GM21390 (cell line): ENCODE measurements around the gene OR14I1.

Experiments used
- ATAC-seq: cut with Tn5 transposase; IDR thresholded peaks from one replicate; pipeline ENCODE4 v1.9.1; 2021; ENCODE audit not compliant: unreplicated experiment

The OR14I1 gene

DNA sequence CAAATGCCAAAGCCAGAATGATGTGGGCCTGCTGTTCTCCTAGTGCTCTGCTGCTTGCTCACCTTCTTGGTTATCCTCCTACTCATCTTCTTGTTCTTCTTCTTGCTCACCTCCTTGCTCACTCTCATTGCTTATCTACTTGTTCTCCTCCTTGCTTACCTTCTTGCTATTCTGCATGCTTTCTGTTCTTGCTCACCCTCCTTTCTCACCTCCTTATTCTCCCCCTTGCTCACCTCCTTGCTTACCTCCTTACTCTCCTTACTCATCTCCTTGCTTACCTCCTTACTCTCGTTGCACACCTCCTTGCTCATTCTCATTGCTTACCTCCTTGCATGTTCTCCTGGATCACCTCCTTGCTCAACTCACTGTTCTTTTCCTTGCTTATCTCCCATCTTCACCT, at the start of gene OR14I1:
TSS of gene OR14I1 (minus strand) at position 53 of the 400 bp plus-strand sequence.
- no peak for ATAC-seq

GRCh38 chr1:248751635-248752034, 49.1 kb upstream of the OR14I1 start:
- ATAC-seq = no peak

DNA sequence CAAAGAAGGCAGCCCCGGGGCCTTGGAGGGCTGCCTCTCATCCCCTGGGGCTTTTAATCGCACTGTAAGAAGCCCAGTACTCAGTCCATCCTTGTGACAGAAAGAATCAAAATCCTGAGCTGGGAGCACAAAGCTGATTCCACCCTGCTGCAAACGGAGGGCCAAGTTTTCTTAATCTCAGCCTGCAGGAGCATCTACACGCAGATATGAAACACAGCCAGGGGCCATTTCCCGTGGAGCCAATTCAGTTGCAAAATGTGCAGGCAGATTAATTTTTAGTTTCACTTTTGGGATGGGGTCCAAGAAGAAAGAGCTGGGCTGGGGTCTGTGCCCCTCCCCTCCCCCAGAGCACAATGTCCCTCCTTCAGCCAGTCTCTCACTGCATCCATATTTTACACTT, 48.6 kb upstream of the OR14I1 start:
- no peak for ATAC-seq

- no peak for ATAC-seq
Observed at GRCh38 chr1:248750496-248750895, 47.9 kb upstream of the OR14I1 start.

- no peak for ATAC-seq
Observed at GRCh38 chr1:248748211-248748610, 45.6 kb upstream of the OR14I1 start.

- ATAC-seq = no peak
Observed at GRCh38 chr1:248740876-248741275, 38.3 kb upstream of the OR14I1 start.

- no peak for ATAC-seq
Observed at GRCh38 chr1:248739572-248740205, 37.1 kb upstream of the OR14I1 start.

DNA sequence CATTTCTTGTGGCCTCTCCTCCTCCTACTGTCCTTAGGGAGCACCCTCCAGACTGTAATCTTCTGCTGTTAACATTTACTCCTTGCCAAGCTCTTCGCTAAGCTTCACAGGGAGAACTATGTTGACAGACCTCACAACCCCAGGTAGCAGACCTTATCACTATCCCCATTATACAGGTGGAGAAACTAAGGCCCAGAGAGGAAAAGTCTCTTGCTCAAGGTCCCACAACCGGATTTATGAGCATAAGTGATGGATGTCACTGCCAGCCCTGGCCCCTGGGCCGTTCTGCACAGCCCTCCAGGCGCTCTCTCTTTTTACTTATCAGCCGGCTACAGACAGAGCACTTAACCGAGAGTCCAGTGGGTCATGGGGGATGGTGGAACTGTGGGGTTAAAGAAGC, 34.9 kb upstream of the OR14I1 start:
- no peak for ATAC-seq

DNA sequence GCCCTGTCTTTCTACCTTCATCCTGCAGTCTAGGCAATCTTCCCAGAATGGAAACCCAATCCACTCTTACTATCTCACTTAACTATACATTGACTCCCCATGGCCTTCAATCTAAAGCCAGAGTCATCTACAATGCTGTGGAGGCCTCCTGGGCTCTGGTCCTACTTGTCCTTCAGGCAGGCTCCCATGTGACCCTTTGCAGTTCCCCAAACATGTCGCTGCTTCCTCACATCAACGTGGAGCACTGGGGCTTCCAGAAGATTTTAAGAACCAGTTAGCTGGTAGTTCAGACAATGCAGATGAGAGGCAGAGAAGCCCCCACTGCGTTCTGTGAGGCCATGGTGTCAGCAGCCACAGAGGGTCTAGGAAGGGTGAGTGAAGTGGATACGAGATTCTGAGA, 34.4 kb upstream of the OR14I1 start:
- no peak for ATAC-seq

- no peak for ATAC-seq
Observed at GRCh38 chr1:248733566-248733965, 31.0 kb upstream of the OR14I1 start.

DNA sequence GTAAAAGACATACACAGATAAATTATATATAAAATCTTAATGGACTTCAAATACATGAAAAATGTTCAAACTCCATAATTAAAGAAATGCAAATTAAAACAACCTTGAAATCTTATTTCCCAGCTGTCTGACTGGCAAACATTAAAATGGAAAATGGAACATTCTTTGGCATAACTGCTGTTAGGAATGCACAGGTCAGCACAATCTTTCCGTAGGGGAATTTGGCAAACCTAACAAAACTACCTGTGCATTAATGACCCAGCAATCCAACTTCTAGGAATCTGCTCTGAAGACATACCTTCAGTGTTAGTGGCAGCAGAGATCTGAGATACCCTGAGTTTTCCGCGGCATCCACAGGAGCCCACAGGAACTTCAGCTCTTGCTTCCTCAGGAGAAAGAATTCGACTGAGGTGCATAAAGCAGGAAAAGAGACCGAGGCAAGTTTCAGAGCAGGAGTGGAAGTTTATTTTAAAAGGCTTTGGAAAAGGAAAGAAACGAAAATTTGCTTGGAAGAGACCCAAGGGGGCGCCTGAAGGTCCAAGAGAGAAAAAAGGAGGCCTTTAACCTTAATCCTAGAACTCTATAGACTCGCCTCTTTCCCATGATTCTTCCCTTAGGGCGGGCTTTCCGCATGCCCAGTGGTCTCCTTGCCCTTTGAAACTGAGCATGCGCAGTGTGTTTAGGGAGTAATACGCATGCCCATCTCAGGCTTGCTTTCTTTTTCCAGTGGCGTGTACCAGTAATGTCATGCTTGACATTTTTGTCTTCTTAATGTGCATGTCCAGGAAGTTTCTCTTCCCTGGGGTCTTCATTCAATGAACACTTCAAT, 28.2 kb upstream of the OR14I1 start:
- ATAC-seq = no peak

DNA sequence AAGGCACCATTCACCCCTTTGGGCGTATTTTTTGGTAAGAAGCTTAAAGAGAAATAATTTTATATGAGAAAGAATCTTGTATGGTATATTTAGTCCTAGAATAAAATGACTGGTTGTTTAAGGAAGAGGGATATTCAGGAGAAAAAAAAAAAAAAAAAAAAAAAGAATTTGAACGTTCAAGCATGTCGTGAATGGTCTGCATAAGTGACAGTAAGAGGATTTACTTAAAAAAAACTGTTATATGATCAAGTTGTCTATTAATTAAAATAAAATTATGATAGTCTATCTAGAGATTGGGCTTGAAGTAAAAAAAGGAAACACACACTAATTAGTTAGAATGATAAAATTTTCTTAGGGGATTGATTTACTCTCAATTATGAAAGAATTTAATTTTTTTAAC, 11.7 kb upstream of the OR14I1 start:
- no peak for ATAC-seq

DNA sequence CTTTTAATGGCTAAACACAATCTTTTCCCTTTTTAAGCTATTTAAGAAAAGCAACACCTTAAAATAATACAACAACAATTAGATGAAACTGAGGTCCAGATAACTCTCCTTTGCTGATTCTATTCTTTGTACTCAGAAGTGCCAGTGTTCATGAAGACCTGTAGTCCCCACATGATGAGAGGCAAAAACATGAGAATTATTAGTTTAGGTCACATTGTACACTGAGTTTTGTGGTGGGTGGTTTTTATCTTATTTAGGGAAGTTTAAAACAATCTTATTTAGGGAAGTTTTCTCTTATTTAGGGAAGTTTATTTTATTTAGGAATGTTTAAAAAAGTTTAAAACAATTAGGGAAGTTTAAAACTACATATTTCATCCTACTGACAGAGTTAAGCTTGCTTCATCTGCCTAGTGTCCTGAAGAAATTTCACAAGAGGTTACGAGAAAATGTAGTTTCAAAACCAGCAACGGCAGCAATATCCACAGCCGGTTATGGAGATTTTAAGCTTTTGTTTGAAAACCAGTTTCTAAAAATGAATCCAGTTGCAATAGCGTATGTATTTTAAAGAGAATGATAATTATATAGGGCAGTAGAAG, 7.8 kb upstream of the OR14I1 start:
- ATAC-seq = no peak

DNA sequence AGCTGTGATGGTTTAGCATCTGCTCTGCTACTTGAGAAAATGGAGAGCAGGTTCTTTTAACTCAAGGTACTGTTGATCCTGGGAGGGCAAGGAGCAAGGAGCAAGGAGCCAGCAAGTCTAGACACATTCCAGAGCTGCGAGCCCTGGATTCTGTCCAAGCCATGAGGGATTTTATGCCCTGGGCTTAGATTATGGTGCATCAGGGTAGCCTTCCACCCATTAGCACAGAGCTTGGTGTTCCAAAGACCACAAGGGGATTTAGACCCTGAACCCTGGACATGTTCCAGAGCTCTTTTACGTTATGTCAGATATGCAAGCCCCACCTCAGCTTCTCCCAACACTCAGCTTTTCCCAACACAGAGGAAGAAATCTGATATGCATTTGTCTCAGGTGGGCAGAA, 2.0 kb upstream of the OR14I1 start:
- no peak for ATAC-seq

GRCh38 chr1:248703674-248704073, 1.1 kb upstream of the OR14I1 start:
- ATAC-seq = no peak

DNA sequence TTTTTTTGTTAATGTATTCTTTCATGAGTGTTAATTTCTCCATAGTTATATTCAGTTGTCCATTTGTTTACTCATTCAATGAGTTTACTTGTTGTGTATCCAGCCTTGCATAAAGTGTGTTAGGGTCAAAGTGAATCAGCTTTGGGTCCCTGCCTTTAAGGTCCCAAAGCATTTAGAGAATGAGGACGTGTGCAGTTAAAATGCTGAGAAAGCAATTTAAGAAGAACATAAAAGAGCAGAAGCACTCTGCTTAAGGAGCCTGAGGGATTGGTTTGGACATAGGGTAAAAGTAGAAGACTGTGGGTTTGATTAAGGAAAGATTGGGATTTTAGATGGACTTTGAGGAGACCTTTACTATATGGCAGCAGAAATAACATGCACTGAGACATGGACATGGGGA, 3.5 kb downstream of the OR14I1 start:
- no peak for ATAC-seq

DNA sequence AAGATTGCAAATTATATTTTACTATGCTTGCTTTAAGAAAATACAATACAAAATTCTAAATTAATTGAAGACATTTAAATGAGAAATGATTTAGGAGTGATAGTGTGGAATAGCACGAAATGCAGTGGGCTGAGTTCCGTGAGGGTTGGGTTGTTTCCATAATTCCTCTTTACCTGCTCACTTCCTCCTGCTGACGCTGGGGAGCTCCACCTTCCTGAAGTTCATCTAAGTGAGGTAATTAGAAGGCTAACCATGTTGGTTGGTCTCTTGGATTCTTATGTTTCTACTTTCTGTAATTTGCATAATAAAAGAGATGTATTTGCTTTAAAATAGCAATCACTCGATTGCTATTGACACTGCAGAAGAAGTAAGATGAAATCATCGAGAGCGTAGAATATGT, 4.7 kb downstream of the OR14I1 start:
- ATAC-seq = no peak

- no peak for ATAC-seq
Observed at GRCh38 chr1:248696774-248697173, 5.8 kb downstream of the OR14I1 start.

GRCh38 chr1:248696261-248696660, 6.3 kb downstream of the OR14I1 start:
- ATAC-seq = no peak

GRCh38 chr1:248695451-248696132, 7.0 kb downstream of the OR14I1 start:
- no peak for ATAC-seq

DNA sequence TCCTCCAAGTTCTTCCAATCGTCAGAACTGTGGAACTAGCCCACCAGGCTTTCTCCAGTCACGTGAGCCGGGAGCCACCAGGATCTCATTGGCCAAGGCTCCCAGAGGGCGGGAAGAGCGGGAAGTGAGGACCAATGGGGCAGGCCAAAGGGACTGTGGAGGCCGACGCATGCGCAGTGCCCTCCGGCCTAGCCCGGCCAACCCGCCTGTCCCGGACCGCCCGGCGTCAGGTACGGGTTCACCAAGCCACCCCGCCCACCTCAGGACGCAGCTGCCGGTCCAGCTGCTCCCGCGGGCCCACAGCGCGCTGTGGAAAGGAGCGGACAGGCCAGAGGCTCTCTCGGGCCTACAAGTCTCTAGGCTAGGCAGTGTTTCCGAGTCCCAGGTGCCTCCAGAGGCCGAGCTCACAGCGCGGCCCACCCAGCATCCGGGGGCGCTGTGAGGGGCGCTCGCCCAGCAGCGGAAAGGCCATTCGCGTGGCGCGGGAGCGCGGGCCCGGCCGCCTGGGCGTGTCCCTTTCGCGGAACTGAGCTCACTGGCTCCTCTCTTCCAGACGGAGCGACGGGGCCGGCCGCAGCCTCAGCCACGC, 10.9 kb downstream of the OR14I1 start:
- no peak for ATAC-seq
